HG02840 (cell line): ENCODE measurements around the gene SYT2.

Experiments
- ATAC-seq: cut with Tn5 transposase; IDR thresholded peaks from one replicate; pipeline ENCODE4 v1.9.1; 2021; ENCODE audit warnings: mild to moderate bottlenecking, moderate library complexity, moderate number of reproducible peaks; ENCODE audit not compliant: unreplicated experiment, low FRiP score

The SYT2 gene

GRCh38 chr1:202680586-202681352, 29.5 kb downstream of the SYT2 start:
- no peak for ATAC-seq

GRCh38 chr1:202679406-202680177, 30.7 kb downstream of the SYT2 start:
- ATAC-seq: no peak

- no peak for ATAC-seq
These were observed 32.8 kb downstream of the SYT2 start for GRCh38 chr1:202677433-202677832.

GRCh38 chr1:202673531-202673930, 36.7 kb downstream of the SYT2 start:
- no peak for ATAC-seq

GRCh38 chr1:202671399-202671798, 38.9 kb downstream of the SYT2 start:
- ATAC-seq: no peak

- ATAC-seq: no peak
These were observed 44.8 kb downstream of the SYT2 start for GRCh38 chr1:202665417-202665816.

GRCh38 chr1:202664083-202664482, 46.2 kb downstream of the SYT2 start:
- no peak for ATAC-seq

GRCh38 chr1:202663131-202663530, 47.1 kb downstream of the SYT2 start:
- no peak for ATAC-seq

- no peak for ATAC-seq
These were observed 48.2 kb downstream of the SYT2 start for GRCh38 chr1:202662081-202662480.

GRCh38 chr1:202661136-202661845, 49.0 kb downstream of the SYT2 start:
- ATAC-seq: no peak

- ATAC-seq: no peak
These were observed 50.3 kb downstream of the SYT2 start for GRCh38 chr1:202659974-202660373.

GRCh38 chr1:202659541-202659940, 50.7 kb downstream of the SYT2 start:
- no peak for ATAC-seq

GRCh38 chr1:202658769-202659168, 51.5 kb downstream of the SYT2 start:
- no peak for ATAC-seq

GRCh38 chr1:202658251-202658759, 51.9 kb downstream of the SYT2 start:
- no peak for ATAC-seq

- ATAC-seq: no peak
These were observed 53.2 kb downstream of the SYT2 start for GRCh38 chr1:202656951-202657646.

- ATAC-seq: no peak
These were observed 54.2 kb downstream of the SYT2 start for GRCh38 chr1:202656057-202656456.

GRCh38 chr1:202654079-202654478, 56.2 kb downstream of the SYT2 start:
- ATAC-seq: no peak

- no peak for ATAC-seq
These were observed 60.5 kb downstream of the SYT2 start for GRCh38 chr1:202649553-202650392.

GRCh38 chr1:202648605-202649226, 61.5 kb downstream of the SYT2 start:
- ATAC-seq: no peak
